Activated CD8-positive, alpha-beta memory T cell treated with anti-CD3 and anti-CD28 coated beads for 1 hour (primary cell): ENCODE data around the gene NPFFR1.
"Not testable (repeated sequence)": the region's sequence is repeated elsewhere in the genome, so short reads cannot be mapped to it uniquely, and the experiment has no call there.

Experiments used
- DNase-seq, 2 donors: peaks; one replicate each; pipeline ENCODE4 v3.0.0-alpha.2; 2020; ENCODE audit warnings: low read depth in 1 of 2; ENCODE audit errors: extremely low read depth in 1 of 2

NPFFR1 gene

DNA sequence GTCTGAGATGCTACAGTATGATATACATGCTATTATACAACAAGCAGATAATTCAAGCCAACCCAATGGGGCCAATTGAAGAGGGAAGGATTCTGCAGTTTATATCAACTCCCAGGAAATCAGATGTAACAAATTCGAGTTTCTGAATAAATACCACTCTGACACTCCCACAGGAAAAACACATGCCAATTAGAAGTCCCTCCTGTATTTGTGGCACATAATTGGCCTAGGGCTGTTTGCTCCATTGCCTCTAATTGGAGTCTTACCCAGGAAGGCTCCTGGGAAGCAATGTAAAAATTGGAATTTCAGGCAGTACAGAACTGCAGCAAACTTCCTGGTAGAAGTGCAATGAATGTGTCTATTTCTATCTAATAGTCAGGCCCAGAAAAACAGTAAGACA lies 55.3 kb downstream of the NPFFR1 start:
- DNase-seq = no peak

DNA sequence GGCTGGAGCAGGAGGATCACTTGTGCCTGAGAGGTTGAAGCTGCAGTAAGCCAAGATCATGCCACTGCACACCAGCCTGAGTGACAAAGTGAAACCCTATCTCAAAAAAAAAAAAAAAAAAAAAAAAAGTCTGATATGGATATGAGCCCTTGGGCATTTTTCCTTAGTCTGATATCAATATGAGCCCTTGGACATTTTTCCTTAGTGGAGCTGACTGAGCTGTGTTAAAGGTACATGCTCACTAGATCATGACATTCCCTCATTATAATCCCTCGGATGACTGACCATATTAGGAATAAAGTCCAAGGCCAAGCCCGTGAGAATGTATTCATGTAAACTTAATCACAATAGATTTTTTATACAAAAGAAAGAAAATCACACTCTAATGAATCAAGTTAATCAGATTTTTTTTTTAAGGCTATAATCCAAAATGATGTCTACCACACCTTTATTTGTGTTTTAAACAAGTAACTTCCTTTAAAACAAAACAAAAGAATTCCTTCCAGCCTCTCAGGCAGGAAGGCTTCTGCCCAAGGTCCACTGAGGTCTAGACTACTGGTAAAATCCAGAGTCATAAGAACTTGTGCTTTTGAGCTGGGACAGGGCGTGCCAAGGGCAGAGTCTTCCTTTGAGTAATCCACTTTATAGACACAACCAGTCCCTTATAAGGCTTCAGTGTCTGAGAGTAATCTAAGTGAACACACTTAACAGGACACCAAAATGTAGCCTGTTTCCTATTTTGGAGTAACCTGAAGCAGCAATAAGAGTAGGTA lies 56.1 kb downstream of the NPFFR1 start:
- DNase-seq = no peak

DNA sequence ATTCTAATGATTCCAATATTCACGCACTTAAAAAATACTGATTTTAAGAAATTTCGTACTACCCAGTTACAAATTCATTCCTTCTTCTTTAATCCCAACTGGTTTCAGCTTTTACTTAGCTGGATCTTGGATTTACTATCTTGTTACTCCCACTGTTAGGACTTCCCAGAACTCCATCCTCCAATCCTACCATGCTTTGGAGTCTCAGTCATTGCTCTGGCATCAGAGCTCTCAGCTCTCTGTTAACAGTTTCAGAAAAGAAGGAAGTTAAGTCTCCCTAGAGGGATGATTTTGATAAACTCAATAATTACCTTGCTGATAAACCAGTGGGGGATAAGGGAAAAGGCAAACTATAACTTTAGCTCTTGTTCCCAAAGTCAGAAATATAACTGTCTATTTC lies 60.1 kb downstream of the NPFFR1 start:
- DNase-seq = no peak

DNA sequence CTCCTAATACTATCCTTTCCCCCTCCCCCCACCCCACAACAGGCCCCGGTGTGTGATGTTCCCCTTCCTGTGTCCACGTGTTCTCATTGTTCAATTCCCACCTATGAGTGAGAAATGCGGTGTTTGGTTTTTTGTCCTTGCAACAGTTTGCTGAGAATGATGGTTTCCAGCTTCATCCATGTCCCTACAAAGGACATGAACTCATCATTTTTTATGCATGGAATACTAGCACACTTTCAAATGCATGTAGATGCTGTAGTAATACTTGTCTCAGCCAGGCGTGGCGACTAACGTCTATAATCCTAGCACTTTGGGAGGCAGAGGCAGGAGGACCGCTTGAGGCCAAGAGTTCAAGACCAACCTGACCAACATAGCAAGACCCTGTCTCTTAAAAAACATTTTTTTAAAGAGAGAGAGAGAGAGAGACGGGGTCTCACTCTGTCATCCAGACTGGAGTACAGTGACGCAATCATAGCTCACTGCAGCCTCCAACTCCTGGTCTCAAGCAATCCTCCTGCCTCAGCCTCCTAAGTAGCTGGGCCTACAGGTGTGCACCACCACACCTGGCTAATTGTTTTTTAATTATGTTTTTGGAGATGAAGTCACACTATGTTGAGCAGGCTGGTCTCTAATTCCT lies 60.9 kb downstream of the NPFFR1 start:
- DNase-seq = not testable (repeated sequence)

DNA sequence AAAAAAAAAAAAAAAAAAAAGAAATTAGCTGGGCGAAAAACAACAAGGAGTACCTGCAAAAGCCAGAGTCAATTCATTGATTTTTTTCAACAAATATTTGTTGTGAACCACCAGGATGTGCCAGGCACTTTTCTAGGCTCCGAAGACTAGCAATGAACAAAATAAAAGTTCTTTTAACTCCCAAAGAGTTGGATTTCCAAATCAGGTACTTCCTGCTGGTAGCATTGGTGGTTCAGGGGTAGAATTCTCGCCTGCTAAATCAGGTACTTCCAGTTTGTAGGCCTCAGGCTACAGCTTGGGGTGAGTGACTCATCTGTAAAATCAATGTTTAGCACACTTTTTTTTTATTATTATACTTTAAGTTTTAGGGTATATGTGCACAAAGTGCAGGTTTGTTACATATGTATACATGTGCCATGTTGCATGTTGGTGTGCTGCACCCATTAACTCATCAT lies 61.4 kb downstream of the NPFFR1 start:
- no peak for DNase-seq

DNA sequence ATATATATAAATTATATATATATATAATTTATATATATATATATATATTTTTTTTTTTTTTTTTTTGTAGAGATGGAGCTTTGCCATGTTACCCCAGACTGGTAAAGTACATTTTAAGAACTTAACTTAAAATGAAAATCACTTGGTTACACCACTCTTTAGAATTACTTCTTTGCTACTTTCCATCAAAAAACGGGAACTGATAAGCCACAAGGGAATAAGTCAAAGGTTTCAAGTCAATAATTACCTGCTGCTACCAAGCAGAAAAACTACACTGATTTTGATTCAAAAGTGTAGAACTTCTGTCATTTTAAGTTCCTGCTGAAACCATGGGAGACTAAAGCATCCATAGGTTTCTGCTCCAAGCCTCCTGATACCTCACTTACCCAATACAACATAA lies 62.8 kb downstream of the NPFFR1 start:
- DNase-seq = no peak

DNA sequence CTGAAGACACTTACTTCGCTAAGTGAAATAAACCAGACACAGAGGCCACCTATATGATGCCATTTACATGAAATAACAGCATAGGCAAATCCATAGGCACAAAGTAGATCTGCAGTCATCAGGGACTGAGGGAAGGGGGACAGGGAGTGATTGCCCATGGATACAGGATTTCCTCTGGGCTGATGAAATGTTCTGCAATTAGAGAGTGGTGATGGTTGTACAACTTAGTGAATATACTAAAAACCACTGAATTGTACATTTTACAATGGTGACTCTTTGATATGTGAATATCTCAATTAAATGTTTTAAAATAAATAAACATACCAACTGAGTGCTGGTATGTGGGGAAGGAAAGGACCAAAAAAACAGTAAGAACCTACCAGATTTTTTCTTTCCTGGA lies 70.9 kb downstream of the NPFFR1 start:
- DNase-seq = no peak

DNA sequence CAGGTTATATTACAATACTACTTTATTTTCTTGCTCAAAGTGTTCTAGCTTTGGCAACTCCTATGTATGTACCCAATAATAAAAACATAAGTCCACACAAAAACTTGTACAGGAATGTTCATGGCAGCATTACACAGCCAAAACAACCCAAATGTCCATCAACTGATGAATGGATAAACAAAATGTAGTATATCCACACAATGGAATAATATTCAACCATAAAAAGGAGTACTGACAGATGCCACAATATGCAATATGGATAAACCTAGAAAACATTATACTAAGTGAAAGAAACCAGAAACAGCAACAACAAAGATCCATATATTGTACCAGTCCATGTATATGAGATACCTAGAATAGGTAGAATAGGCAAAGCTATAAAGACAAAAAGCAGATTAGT lies 71.5 kb downstream of the NPFFR1 start:
- no peak for DNase-seq

DNA sequence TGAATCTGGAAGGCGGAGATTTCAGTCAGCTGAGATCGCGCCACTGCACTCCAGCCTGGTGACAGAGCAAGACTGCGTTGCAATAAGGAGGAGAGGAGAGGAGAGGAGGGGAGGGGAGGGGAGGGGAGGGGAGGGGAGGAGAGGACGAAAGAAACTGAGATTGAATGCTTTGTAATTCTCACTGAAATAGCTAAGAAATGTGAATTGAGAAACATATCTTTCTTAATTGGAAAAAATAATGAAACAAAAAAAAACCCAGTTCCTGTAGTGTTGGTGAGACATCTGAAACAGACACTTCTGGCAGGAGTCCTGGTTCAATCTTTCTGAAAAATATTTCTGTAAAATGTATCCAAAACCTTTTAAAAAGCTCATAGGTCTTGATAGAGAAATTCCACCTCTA lies 77.0 kb downstream of the NPFFR1 start:
- no peak for DNase-seq

DNA sequence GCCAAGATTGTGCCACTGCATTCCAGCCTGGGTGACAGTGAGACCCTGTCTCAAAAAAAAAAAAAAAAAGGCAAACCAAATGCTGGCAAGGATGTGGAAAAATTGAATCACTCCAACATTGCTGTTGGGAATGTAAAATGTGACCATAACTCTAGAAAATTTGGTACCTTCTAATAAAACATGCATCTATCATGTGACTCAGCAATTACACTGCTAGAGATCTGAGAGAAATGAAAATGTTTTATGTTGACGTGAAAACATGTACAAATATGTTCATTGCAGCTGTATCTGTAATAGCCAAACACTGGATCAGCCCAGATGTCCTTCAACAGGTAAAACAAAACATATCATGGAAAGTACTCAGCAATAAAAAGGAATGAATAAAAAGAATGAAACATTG lies 82.7 kb downstream of the NPFFR1 start:
- DNase-seq = no peak

DNA sequence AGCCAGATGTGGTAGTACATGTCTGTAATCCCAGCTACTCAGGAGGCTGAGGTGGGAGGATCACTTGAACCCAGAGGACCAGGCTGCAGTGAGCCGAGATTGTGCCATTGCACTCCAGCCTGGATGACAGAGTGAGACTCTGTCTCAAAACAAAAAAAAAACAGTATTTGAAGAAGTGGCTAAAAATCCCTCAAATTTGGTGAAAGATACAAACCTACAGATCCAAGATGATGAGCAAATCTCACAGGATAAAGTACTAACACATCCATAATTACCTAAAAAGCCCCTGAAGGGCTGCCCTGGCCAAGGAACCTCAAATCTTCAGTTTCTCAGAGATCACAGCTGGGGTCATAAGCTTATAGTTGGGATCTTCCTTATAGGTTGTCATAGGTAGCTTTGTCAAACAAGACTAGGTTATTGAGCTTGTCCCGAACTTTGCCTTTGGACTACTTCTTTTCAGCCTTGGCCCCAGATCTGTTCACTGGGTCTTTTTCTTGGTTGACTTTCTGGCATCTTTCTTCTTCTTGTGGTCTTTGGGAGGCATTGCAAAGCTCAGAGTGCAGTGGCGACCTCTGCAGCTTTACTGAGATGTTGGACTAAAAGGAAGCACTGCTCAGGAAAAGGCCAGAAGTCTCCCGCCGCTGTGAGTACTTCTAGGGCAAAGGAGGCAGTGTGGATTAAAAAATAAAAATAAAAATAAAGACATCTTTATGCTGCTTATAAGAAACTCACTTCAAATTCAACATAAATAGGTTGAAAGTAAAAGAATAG lies 84.9 kb downstream of the NPFFR1 start:
- no peak for DNase-seq
